ENCODE data around the gene FYN. TPM values are rescaled to one million over a fixed set of nuclear protein-coding genes. Genes with fewer than 3 reads are reported as not detected.
"Not testable (repeated sequence)": the region's sequence is repeated elsewhere in the genome, so short reads cannot be mapped to it uniquely, and the experiment has no call there.

The FYN gene
- total RNA-seq, 4 donors from 2014 or later, result 55.3 to 249 (median 74.3) TPM

DNA sequence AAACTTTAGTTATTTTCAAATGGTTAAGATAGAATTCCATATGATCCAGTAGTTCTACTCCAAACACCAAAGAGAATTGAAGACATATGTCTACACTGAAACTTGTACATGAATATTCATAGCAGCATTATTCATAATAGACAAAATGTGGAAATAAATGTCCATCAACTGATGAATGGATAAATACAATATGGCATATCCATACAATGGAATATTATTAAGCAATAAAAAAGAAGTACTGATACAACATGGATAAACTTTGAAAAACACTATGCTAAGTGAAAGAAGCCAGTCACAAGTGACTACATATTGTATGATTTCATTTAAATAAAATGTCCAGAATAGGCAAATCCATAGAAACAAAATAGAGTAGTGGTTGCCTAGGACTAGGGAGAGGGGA lies 234.0 kb downstream of the FYN start:
- Histone ChIP-seq H3K36me3 (no peaks in the 10 kb centered on the region), H3K4me3 (no peak overlapping the region), H3K4me1 (peaks cover 0 to 4% (median 0%) of the 10 kb centered on the region in 4 donors), H3K27me3 (no peaks in the 10 kb centered on the region), H3K27ac (no peak overlapping the region), H3K9me3 (no peaks in the 10 kb centered on the region)
- DNase-seq, result no peak
- no peak for TF ChIP-seq POLR2A (IDR thresholded peaks at IDR 0.05)
- TF ChIP-seq, protein P1, sequence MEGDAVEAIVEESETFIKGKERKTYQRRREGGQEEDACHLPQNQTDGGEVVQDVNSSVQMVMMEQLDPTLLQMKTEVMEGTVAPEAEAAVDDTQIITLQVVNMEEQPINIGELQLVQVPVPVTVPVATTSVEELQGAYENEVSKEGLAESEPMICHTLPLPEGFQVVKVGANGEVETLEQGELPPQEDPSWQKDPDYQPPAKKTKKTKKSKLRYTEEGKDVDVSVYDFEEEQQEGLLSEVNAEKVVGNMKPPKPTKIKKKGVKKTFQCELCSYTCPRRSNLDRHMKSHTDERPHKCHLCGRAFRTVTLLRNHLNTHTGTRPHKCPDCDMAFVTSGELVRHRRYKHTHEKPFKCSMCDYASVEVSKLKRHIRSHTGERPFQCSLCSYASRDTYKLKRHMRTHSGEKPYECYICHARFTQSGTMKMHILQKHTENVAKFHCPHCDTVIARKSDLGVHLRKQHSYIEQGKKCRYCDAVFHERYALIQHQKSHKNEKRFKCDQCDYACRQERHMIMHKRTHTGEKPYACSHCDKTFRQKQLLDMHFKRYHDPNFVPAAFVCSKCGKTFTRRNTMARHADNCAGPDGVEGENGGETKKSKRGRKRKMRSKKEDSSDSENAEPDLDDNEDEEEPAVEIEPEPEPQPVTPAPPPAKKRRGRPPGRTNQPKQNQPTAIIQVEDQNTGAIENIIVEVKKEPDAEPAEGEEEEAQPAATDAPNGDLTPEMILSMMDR (IDR thresholded peaks at IDR 0.05), result no peak

DNA sequence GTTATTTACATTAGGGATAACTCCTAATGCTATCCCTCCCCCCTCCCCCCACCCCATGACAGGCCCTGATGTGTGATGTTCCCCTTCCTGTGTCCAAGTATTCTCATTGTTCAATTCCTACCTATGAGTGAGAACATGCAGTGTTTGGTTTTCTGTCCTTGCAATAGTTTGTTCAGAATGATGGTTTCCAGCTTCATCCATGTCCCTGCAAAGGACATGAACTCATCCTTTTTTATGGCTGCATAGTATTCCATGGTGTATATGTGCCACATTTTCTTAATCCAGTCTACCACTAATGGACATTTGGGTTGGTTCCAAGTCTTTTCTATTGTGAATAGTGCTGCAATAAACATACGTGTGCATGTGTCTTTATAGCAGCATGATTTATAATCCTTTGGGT lies 238.3 kb downstream of the FYN start:
- H3K4me3 ChIP-seq, H3K9me3 ChIP-seq, H3K27ac ChIP-seq, H3K27me3 ChIP-seq, DNase-seq, H3K36me3 ChIP-seq: not testable (repeated sequence)
- peaks cover 0 to 19% (median 0%) of the 10 kb centered on the region in 4 donors for H3K4me1 ChIP-seq

DNA sequence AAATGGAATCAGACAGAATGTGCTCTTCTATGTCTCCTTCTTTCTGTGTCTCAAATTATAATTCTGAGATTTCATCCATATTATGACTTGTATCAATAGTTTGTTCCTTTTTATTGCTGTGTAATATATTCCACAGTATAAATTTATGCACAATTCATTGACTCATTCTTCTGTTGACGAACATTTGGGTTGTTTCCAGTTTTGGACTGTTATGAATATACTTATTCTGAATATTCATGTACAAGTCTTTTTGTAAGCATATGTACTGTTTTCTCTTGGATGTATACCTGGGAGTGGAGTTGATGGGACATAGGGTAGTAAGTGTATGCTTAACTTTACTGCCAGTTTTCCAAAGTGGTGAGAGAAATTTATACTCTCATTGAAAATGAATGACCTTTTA lies 239.4 kb downstream of the FYN start:
- H3K4me3 ChIP-seq, result no peak overlapping the region
- no peaks in the 10 kb centered on the region for H3K27me3 ChIP-seq
- H3K36me3 ChIP-seq, result no peaks in the 10 kb centered on the region
- no peak overlapping the region for H3K27ac ChIP-seq
- no peak for DNase-seq
- TF ChIP-seq, protein P1 (IDR thresholded peaks at IDR 0.05), result no peak
- no peak for TF ChIP-seq POLR2A (IDR thresholded peaks at IDR 0.05)
- no peaks in the 10 kb centered on the region for H3K9me3 ChIP-seq
- H3K4me1 ChIP-seq, result peaks cover 0 to 19% (median 0%) of the 10 kb centered on the region in 4 donors

DNA sequence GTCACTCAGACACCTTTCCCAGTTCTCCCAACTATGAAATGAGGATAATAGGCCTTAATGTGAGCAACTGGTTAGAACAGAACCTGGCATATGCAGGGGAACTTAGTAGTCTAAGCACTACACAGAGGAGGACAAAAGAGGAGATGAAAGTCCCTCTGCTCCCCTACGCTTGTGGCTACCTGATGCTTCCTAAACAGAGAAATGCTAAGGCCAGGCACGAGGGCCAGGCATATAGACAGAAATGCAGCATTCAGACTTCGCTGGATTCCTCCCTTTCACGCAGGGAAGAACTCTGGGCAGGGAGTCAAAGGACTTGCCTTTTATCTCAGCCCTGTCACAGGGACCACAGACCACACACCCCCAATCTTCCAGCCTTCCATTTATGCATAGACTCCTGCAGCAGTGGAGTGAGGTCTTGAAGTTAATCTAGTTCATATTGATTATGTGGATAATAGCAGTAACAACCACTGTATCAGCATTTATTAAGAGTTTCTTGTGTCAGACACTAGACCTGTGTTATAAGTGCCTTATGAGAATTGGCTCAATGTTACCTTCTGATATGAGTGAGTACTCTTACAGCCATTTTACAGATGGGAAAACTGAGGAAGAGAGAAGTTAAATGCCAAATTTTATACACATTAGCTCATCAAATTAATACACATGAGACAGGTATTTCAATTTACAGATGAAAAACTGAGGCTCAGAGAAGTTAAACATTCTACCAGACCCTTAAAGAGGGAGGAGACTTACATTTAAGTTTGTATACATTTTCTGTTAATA lies 240.6 kb downstream of the FYN start:
- peak in 1 of 3 donors; percentile 39 for DNase-seq
- H3K36me3 ChIP-seq, result no peaks in the 10 kb centered on the region
- no peaks in the 10 kb centered on the region for H3K9me3 ChIP-seq
- H3K27me3 ChIP-seq, result no peaks in the 10 kb centered on the region
- H3K4me3 ChIP-seq, result no peak overlapping the region
- TF ChIP-seq POLR2A (IDR thresholded peaks at IDR 0.05), result no peak
- TF ChIP-seq, protein P1 (IDR thresholded peaks at IDR 0.05), result no peak
- peak overlapping the region in 3 of 4 donors; percentile 0 to 80 (median 61) for H3K27ac ChIP-seq
- peaks cover 0 to 19% (median 0%) of the 10 kb centered on the region in 4 donors for H3K4me1 ChIP-seq

DNA sequence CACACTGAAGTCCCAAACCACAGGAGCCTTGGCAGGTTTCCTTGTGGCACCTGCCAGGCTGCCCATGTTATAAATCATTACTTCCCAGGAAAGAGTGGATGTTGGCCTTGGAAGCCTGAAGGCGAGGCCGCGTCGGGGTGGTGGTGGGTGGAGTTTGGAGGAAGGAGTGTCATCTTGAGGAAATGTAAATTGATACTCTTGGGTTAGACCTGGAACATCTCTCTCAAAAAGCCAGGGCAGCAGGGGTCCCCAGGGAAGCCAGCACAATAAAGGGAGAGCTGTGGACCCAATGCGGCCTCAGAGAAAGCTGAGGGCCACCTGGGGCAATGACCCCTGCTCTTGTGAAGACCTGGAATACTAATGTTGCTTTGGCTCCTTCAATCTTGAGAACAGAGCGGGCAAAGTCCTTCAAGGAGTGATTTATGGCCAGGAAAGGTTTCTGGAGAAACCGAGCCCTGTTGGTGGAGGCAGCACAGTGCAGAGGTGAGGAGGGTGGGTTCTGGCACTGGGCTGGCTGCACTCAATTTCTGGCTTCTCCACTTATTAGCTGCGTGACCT lies 241.3 kb downstream of the FYN start:
- DNase-seq, result peak in 2 of 3 donors; percentile 69 to 79
- peak overlapping the region in 3 of 4 donors; percentile 0 to 80 (median 61) for H3K27ac ChIP-seq

More for the DNA sequence above, 241.3 kb downstream of the FYN start:
- Histone ChIP-seq H3K4me3 (no peak overlapping the region), H3K27me3 (no peaks in the 10 kb centered on the region), H3K9me3 (no peaks in the 10 kb centered on the region), H3K4me1 (peaks cover 0 to 19% (median 0%) of the 10 kb centered on the region in 4 donors), H3K36me3 (no peaks in the 10 kb centered on the region)
- TF ChIP-seq POLR2A (IDR thresholded peaks at IDR 0.05), result no peak
- TF ChIP-seq, protein P1 (IDR thresholded peaks at IDR 0.05), result peak in 3 of 6 experiments; percentile 55 to 65 (median 58)
